OCI-LY1 (cell line): ENCODE measurements around the gene OBSL1.

ENCODE experiments used
- CTCF ChIP-seq: fragments of 200-600 bp; sonication (generic), shearing (Covaris generic); IDR thresholded peaks from 2 replicates; pipeline ENCODE4 v1.5.1; 2017; ENCODE audit warnings: mild to moderate bottlenecking, antibody characterized with exemption, low read length, moderate library complexity, mixed read lengths
- EZH2 ChIP-seq: fragments of 200-600 bp; sonication (generic), shearing (Covaris generic); IDR thresholded peaks from 2 replicates; pipeline ENCODE4 v1.8.0; 2017; ENCODE audit warnings: borderline replicate concordance, mixed run types, mild to moderate bottlenecking, antibody characterized with exemption, low read length, moderate library complexity, mixed read lengths

- TF ChIP-seq CTCF (no peak), EZH2 (no peak)
Observed at GRCh38 chr2:219575566-219576504, 4.5 kb upstream of the OBSL1 start.
